Mucosa of descending colon (tissue), 3 donors: ENCODE measurements around the gene TXNDC11. TPM values are rescaled to one million over a fixed set of nuclear protein-coding genes. Genes with fewer than 3 reads are reported as not detected.
A peak's percentile ranks its signal among the peaks of the same experiment; 100 is the strongest.

Experiments used
- ATAC-seq: fragments of 200-7000 bp; cut with Tn5 transposase; one replicate; pipeline ENCODE4 v1.9.1; 2020; ENCODE audit warnings: mild to moderate bottlenecking, moderate library complexity
- DNase-seq, 3 donors: peaks; one replicate each; pipeline ENCODE4 v3.0.0-alpha.2; 2020
- H3K36me3 ChIP-seq: fragments of 200-600 bp; one replicate; pipeline ENCODE4 v1.8.0; 2021; ENCODE audit warnings: low read depth, mild to moderate bottlenecking
- H3K4me1 ChIP-seq: fragments of 200-600 bp; one replicate; pipeline ENCODE4 v1.8.0; 2021; ENCODE audit warnings: low read depth, mild to moderate bottlenecking
- H3K4me3 ChIP-seq: fragments of 200-600 bp; one replicate; pipeline ENCODE4 v1.8.0; 2021; ENCODE audit warnings: mild to moderate bottlenecking
- H3K9me3 ChIP-seq: fragments of 200-600 bp; one replicate; pipeline ENCODE4 v1.8.0; 2021; ENCODE audit warnings: mild to moderate bottlenecking
- CTCF ChIP-seq: fragments of 200-600 bp; IDR thresholded peaks from one replicate; pipeline ENCODE4 v1.8.0; 2022; ENCODE audit warnings: antibody characterized with exemption, mild to moderate bottlenecking
- intact Hi-C, 2 donors: fragments of 100-400 bp; cut with DNase I in 1 of 2; cut with micrococcal nuclease in 1 of 2; formaldehyde crosslinking; loops; one replicate each; pipeline versions ENCODE4 v1.11.0 to v1.11.1; 2022; cut with DNase I, micrococcal nuclease
- total RNA-seq, 3 donors: library from RNA; stranded (reverse); fragmentation: NEBNext Ultra II Directional in 2 of 3; extraction: Animal tissue kit (Norgen Biotek cat#: 25700) in 2 of 3; gene quantifications; one replicate each; pipeline versions ENCODE4 v1.2.1 to v1.2.4, GENCODE V29; 2021 to 2023
- donor health status: DM: no; HTN: no; CAD: no; lungs with moderate emphysema.
- donor health status: DM: no; HTN: no; CAD: no.
- donor health status: DM: no; HTN: yes; CAD: no.

TXNDC11 gene
- total RNA-seq, 3 donors from 2014 or later, result 52.3 to 71.9 (median 60.3) TPM

GRCh38 chr16:11774065-11774626, 31.5 kb upstream of the TXNDC11 start:
- intact Hi-C loops, result no loop called here
- H3K36me3 ChIP-seq, result peaks cover 9% of the 10 kb centered on the region
- no peak for DNase-seq
- H3K4me1 ChIP-seq, result no peaks in the 10 kb centered on the region
- no peak for TF ChIP-seq CTCF
- H3K9me3 ChIP-seq, result no peaks in the 10 kb centered on the region
- no peak for ATAC-seq
- H3K4me3 ChIP-seq, result no peak overlapping the region

- H3K4me3 ChIP-seq, result no peak overlapping the region
- H3K9me3 ChIP-seq, result no peaks in the 10 kb centered on the region
- DNase-seq (no peak), ATAC-seq (peak; percentile 22)
- no peaks in the 10 kb centered on the region for H3K4me1 ChIP-seq
- intact Hi-C loops, result no loop called here
- H3K36me3 ChIP-seq, result no peaks in the 10 kb centered on the region
- no peak for TF ChIP-seq CTCF
These were observed 26.2 kb upstream of the TXNDC11 start for GRCh38 chr16:11768849-11769248.

- intact Hi-C loops, result no loop called here
- H3K36me3 ChIP-seq, result no peaks in the 10 kb centered on the region
- ATAC-seq (no peak), DNase-seq (no peak)
- no peaks in the 10 kb centered on the region for H3K9me3 ChIP-seq
- peaks cover 18% of the 10 kb centered on the region for H3K4me1 ChIP-seq
- H3K4me3 ChIP-seq, result no peak overlapping the region
- no peak for TF ChIP-seq CTCF
These were observed 19.8 kb upstream of the TXNDC11 start for GRCh38 chr16:11762431-11762830.

GRCh38 chr16:11759997-11760396, 17.3 kb upstream of the TXNDC11 start:
- DNase-seq, result no peak
- ATAC-seq, result no peak
- no peaks in the 10 kb centered on the region for H3K9me3 ChIP-seq
- no peaks in the 10 kb centered on the region for H3K36me3 ChIP-seq
- H3K4me1 ChIP-seq, result peaks cover 20% of the 10 kb centered on the region
- intact Hi-C loops, result no loop called here
- no peak overlapping the region for H3K4me3 ChIP-seq
- no peak for TF ChIP-seq CTCF

- Histone ChIP-seq H3K9me3 (no peaks in the 10 kb centered on the region), H3K4me1 (peaks cover 20% of the 10 kb centered on the region), H3K36me3 (no peaks in the 10 kb centered on the region), H3K4me3 (no peak overlapping the region)
- ATAC-seq (peak; percentile 82), DNase-seq (peak in 2 of 3 donors; percentile 56 to 91)
- intact Hi-C loops, result no loop called here
- no peak for TF ChIP-seq CTCF
These were observed 16.6 kb upstream of the TXNDC11 start for GRCh38 chr16:11759163-11759834.
